Naive thymus-derived CD8-positive, alpha-beta T cell (primary cell): ENCODE data around the gene DOCK3. TPM values are rescaled to one million over a fixed set of nuclear protein-coding genes. Genes with fewer than 3 reads are reported as not detected.
A peak's percentile ranks its signal among the peaks of the same experiment; 100 is the strongest.

Experiments used
- ATAC-seq, 2 donors: fragments of 150-1000 bp; cut with Tn5 transposase in 1 of 2; sonication (Bioruptor Pico), chemical (Tn5 transposase) in 1 of 2; 1 replicate in 1 of 2; 2 replicates in 1 of 2; pipeline ENCODE4 v1.10.0; 2021; ENCODE audit warnings: mild to moderate bottlenecking in 2 of 2, moderate library complexity in 2 of 2
- POLR2A ChIA-PET: fragments of 350-600 bp; sonication (Branson Sonifier 250); formaldehyde crosslinking; loops from one replicate; lab custom pipeline; 2021; ENCODE audit warnings: antibody characterized with exemption; lab: Charles Lee
- DNase-seq, 10 donors: peaks; one replicate each; pipeline versions ENCODE4 v3.0.0 to v3.0.0-alpha.2; 2020 to 2022
- H3K27ac Mint-ChIP-seq, 10 donors: one replicate each; pipeline ENCODE4 v1.8.0; 2020 to 2022; ENCODE audit warnings: mild to moderate bottlenecking in 10 of 10, mixed read lengths in 10 of 10, moderate library complexity in 4 of 10, inconsistent platforms in 1 of 10
- H3K27me3 Mint-ChIP-seq, 5 donors: one replicate each; pipeline ENCODE4 v1.8.0; 2021 to 2022; ENCODE audit warnings: mixed read lengths in 5 of 5
- H3K36me3 Mint-ChIP-seq, 3 donors: one replicate each; pipeline ENCODE4 v1.8.0; 2020 to 2022; ENCODE audit warnings: mixed read lengths in 3 of 3, mild to moderate bottlenecking in 2 of 3, inconsistent platforms in 1 of 3
- H3K4me1 Mint-ChIP-seq, 4 donors: one replicate each; pipeline ENCODE4 v1.8.0; 2021 to 2022; ENCODE audit warnings: mixed read lengths in 4 of 4
- H3K4me3 Mint-ChIP-seq, 10 donors: one replicate each; pipeline ENCODE4 v1.8.0; 2020 to 2022; ENCODE audit warnings: mild to moderate bottlenecking in 10 of 10, mixed read lengths in 10 of 10, moderate library complexity in 6 of 10, inconsistent platforms in 1 of 10
- H3K9me3 Mint-ChIP-seq, 9 donors: one replicate each; pipeline ENCODE4 v1.8.0; 2020 to 2022; ENCODE audit warnings: mixed read lengths in 9 of 9, mild to moderate bottlenecking in 3 of 9, inconsistent platforms in 1 of 9, moderate library complexity in 1 of 9
- polyA plus RNA-seq, 3 donors: library from polyadenylated mRNA; unstranded; fragments of 300-500 nt; fragmentation: Illumina TruSeq; gene quantifications; one replicate each; pipeline ENCODE4 v1.2.3, GENCODE V29; 2021
- total RNA-seq, 8 experiments: library from RNA in 2 of 8; stranded (reverse) in 2 of 8; gene quantifications; one replicate each; pipeline ENCODE4 v1.2.3 and lab custom pipeline; 2021 to 2026

Gene DOCK3
- total and polyA plus RNA-seq, 5 experiments from 2014 or later = 0.14 to 1.9 (median 0.63) TPM

- H3K36me3 Mint-ChIP-seq = peaks cover 0 to 8% (median 2%) of the 10 kb centered on the region in 3 donors
- POLR2A ChIA-PET = no interaction called here
- peaks cover 0 to 2% (median 0%) of the 10 kb centered on the region in 4 donors for H3K4me1 Mint-ChIP-seq
- DNase-seq = peak in 1 of 10 donors; percentile 63
- no peak overlapping the region for H3K4me3 Mint-ChIP-seq
- H3K9me3 Mint-ChIP-seq = peaks cover 0 to 8% (median 4%) of the 10 kb centered on the region in 9 donors
- H3K27ac Mint-ChIP-seq = no peak overlapping the region
- no peak for ATAC-seq
- peaks cover 0 to 3% (median 0%) of the 10 kb centered on the region in 5 donors for H3K27me3 Mint-ChIP-seq
Observed at GRCh38 chr3:50982540-50983325, 308.0 kb downstream of the DOCK3 start.

- POLR2A ChIA-PET = no interaction called here
- DNase-seq = no peak
- peaks cover 0 to 3% (median 0%) of the 10 kb centered on the region in 5 donors for H3K27me3 Mint-ChIP-seq
- no peak for ATAC-seq
- H3K4me3 Mint-ChIP-seq = no peak overlapping the region
- H3K4me1 Mint-ChIP-seq = peaks cover 0 to 2% (median 0%) of the 10 kb centered on the region in 4 donors
- H3K9me3 Mint-ChIP-seq = peaks cover 0 to 8% (median 4%) of the 10 kb centered on the region in 9 donors
- H3K27ac Mint-ChIP-seq = peak overlapping the region in 2 of 10 donors; percentile 29 to 56
- peaks cover 0 to 8% (median 2%) of the 10 kb centered on the region in 3 donors for H3K36me3 Mint-ChIP-seq
Observed at GRCh38 chr3:50983887-50984286, 309.2 kb downstream of the DOCK3 start.

DNA sequence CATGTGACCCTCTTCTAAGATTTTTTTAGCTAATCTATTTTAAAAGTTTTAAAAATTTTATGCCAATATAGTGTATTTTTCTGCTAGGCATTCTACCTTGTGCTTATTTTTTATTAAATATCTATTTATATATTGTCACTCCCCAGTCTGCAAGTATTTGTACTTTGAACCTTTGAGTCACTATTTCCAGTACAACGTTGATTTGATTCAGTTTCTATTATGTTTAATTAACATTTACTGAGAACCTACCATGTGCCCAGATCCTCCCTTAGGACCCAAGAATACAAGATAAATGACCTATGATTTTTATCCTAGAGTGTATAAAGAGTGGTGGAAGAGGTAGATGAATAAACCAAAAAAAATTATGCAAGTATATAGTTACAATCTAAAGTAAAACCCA, 311.2 kb downstream of the DOCK3 start:
- Mint-ChIP-seq H3K27me3 (peaks cover 0 to 3% (median 0%) of the 10 kb centered on the region in 5 donors), H3K27ac (no peak overlapping the region), H3K36me3 (peaks cover 2 to 21% (median 15%) of the 10 kb centered on the region in 3 donors), H3K4me3 (no peak overlapping the region), H3K9me3 (peaks cover 0 to 22% (median 12%) of the 10 kb centered on the region in 9 donors), H3K4me1 (peaks cover 0 to 2% (median 0%) of the 10 kb centered on the region in 4 donors)
- no peak for DNase-seq
- POLR2A ChIA-PET = no interaction called here
- no peak for ATAC-seq

- DNase-seq = no peak
- Mint-ChIP-seq H3K9me3 (peaks cover 0 to 30% (median 20%) of the 10 kb centered on the region in 9 donors), H3K36me3 (peaks cover 2 to 28% (median 24%) of the 10 kb centered on the region in 3 donors), H3K4me1 (peaks cover 0 to 2% (median 0%) of the 10 kb centered on the region in 4 donors), H3K27me3 (peaks cover 0 to 3% (median 0%) of the 10 kb centered on the region in 5 donors), H3K27ac (peak overlapping the region in 2 of 10 donors; percentile 14 to 32), H3K4me3 (no peak overlapping the region)
- no peak for ATAC-seq
- POLR2A ChIA-PET = no interaction called here
Observed at GRCh38 chr3:50986726-50987125, 312.0 kb downstream of the DOCK3 start.

- H3K27ac Mint-ChIP-seq = no peak overlapping the region
- DNase-seq (no peak), ATAC-seq (no peak)
- H3K4me3 Mint-ChIP-seq = no peak overlapping the region
- peaks cover 0 to 5% (median 4%) of the 10 kb centered on the region in 4 donors for H3K4me1 Mint-ChIP-seq
- POLR2A ChIA-PET = no interaction called here
- peaks cover 0 to 29% (median 25%) of the 10 kb centered on the region in 3 donors for H3K36me3 Mint-ChIP-seq
- peaks cover 0 to 29% (median 23%) of the 10 kb centered on the region in 9 donors for H3K9me3 Mint-ChIP-seq
- H3K27me3 Mint-ChIP-seq = no peaks in the 10 kb centered on the region
Observed at GRCh38 chr3:50994537-50994936, 319.8 kb downstream of the DOCK3 start.

DNA sequence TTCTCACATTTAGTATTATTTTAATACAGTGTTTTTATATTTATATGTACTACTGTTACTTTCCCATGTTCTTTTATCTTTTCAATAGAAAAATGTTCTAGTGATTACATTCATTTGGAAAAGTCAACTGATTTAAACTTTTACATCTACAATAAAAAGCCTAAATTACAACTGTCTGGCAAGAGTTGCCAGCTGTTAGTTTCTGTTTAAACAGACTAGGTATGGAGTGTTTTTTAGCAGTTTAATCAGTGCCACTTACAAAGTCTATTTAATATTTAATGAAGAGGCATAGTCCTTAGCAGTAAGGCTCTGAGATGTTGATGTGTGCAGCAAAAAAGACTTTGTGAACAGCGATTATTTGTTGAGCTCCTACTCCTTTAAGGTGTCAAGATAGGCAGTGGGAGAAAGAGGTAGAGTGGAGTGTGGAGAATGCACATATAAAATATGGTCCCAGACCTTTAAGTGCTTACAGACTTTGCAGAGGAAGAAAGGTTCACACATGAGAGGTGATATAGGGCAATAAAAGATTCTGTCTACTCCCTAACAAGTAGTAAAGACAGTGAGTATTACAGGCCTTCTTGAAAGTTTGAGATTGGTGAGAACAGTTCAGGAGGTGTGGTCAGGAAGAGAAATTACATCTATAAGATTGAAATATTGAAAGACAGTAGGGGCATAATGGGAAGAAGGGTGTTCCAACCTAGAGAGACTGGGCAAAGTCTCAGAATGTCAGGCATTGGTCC, 320.5 kb downstream of the DOCK3 start:
- peaks cover 0 to 23% (median 22%) of the 10 kb centered on the region in 3 donors for H3K36me3 Mint-ChIP-seq
- no peak overlapping the region for H3K4me3 Mint-ChIP-seq
- H3K4me1 Mint-ChIP-seq = peaks cover 0 to 5% (median 4%) of the 10 kb centered on the region in 4 donors
- POLR2A ChIA-PET = no interaction called here
- H3K9me3 Mint-ChIP-seq = peaks cover 0 to 22% (median 16%) of the 10 kb centered on the region in 9 donors
- H3K27ac Mint-ChIP-seq = peak overlapping the region in 1 of 10 donors; percentile 28
- H3K27me3 Mint-ChIP-seq = no peaks in the 10 kb centered on the region
- DNase-seq (no peak), ATAC-seq (no peak)

GRCh38 chr3:51002495-51002894, 327.8 kb downstream of the DOCK3 start:
- Mint-ChIP-seq H3K4me3 (no peak overlapping the region), H3K27me3 (no peaks in the 10 kb centered on the region), H3K36me3 (no peaks in the 10 kb centered on the region), H3K9me3 (peaks cover 0 to 6% (median 0%) of the 10 kb centered on the region in 9 donors), H3K4me1 (peaks cover 5 to 8% (median 7%) of the 10 kb centered on the region in 4 donors), H3K27ac (no peak overlapping the region)
- POLR2A ChIA-PET = no interaction called here
- no peak for DNase-seq
- no peak for ATAC-seq

DNA sequence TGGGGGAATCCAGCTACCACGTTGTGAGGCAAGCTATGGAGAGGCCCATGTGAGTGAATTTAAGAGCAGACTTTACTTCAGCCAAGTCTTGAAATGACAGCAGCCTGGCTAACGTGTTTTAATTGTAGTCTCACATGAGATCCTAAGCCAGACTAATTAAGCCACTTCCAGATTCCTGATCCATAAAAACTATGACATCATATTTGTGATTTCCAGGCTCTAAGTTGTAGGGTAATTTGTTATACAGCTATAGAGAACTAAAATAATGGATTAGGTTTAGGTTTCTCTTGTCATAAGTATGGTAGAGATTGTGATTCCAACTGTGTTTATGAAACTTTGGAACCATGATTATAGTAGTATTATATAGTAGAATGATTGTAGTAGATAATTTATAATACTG, 329.5 kb downstream of the DOCK3 start:
- Mint-ChIP-seq H3K9me3 (peaks cover 0 to 15% (median 4%) of the 10 kb centered on the region in 9 donors), H3K36me3 (peaks cover 0 to 8% (median under 1%) of the 10 kb centered on the region in 3 donors), H3K27me3 (no peaks in the 10 kb centered on the region), H3K4me3 (no peak overlapping the region), H3K4me1 (peaks cover 5 to 9% (median 8%) of the 10 kb centered on the region in 4 donors), H3K27ac (no peak overlapping the region)
- POLR2A ChIA-PET = no interaction called here
- ATAC-seq = no peak
- no peak for DNase-seq

- Mint-ChIP-seq H3K4me1 (peaks cover 39 to 61% (median 52%) of the 10 kb centered on the region in 4 donors), H3K27me3 (no peaks in the 10 kb centered on the region), H3K36me3 (peaks cover 0 to 15% (median 0%) of the 10 kb centered on the region in 3 donors), H3K27ac (peak overlapping the region; percentile 91 to 99 (median 96)), H3K4me3 (peak overlapping the region in 8 of 10 donors; percentile 30 to 84 (median 78)), H3K9me3 (peaks cover 0 to 14% (median 7%) of the 10 kb centered on the region in 9 donors)
- POLR2A ChIA-PET = interaction anchor here (1.5 kb wide), 2 partner anchors 53 to 407 kb away, joined by 5 to 9 read pairs; partner anchors contain the start of gene MAPKAPK3
- ATAC-seq = no peak
- no peak for DNase-seq
Observed at GRCh38 chr3:51024121-51024520, 349.4 kb downstream of the DOCK3 start.

GRCh38 chr3:51024765-51025632, 350.3 kb downstream of the DOCK3 start:
- Mint-ChIP-seq H3K27me3 (no peaks in the 10 kb centered on the region), H3K4me3 (peak overlapping the region; percentile 68 to 87 (median 80)), H3K4me1 (peaks cover 40 to 69% (median 53%) of the 10 kb centered on the region in 4 donors), H3K27ac (peak overlapping the region; percentile 91 to 99 (median 96)), H3K36me3 (peaks cover 0 to 15% (median 3%) of the 10 kb centered on the region in 3 donors), H3K9me3 (peaks cover 0 to 14% (median 5%) of the 10 kb centered on the region in 9 donors)
- POLR2A ChIA-PET = interaction anchor here (0.6 to 2.0 kb wide), 8 partner anchors 9 to 423 kb away, joined by 3 to 10 read pairs (median 4); partner anchors contain the start of genes MANF and MAPKAPK3
- ATAC-seq (peak; percentile 95 to 97), DNase-seq (peak; percentile 41 to 89 (median 75))

- no peak overlapping the region for H3K27ac Mint-ChIP-seq
- ATAC-seq = no peak
- no peak overlapping the region for H3K4me3 Mint-ChIP-seq
- no peak for DNase-seq
- H3K36me3 Mint-ChIP-seq = peaks cover 0 to 21% (median 15%) of the 10 kb centered on the region in 3 donors
- H3K4me1 Mint-ChIP-seq = peaks cover 16 to 36% (median 22%) of the 10 kb centered on the region in 4 donors
- POLR2A ChIA-PET = no interaction called here
- H3K27me3 Mint-ChIP-seq = no peaks in the 10 kb centered on the region
- peaks cover 3 to 17% (median 4%) of the 10 kb centered on the region in 9 donors for H3K9me3 Mint-ChIP-seq
Observed at GRCh38 chr3:51031666-51032065, 356.9 kb downstream of the DOCK3 start.
